Endothelial cell (in vitro differentiated cells): ENCODE results near the gene DHRS1. TPM values are rescaled to one million over a fixed set of nuclear protein-coding genes. Genes with fewer than 3 reads are reported as not detected.

Experiments
- DNase-seq: peaks from one replicate; pipeline ENCODE4 v3.0.0; 2021; ENCODE audit warnings: low spot score
- H3K27ac Mint-ChIP-seq: one replicate; pipeline ENCODE4 v1.8.0; 2021; ENCODE audit warnings: mixed read lengths, inconsistent platforms; ENCODE audit not compliant: unreplicated experiment
- H3K27me3 Mint-ChIP-seq: one replicate; pipeline ENCODE4 v1.8.0; 2021; ENCODE audit warnings: mild to moderate bottlenecking, moderate library complexity, mixed read lengths, inconsistent platforms; ENCODE audit not compliant: unreplicated experiment
- H3K36me3 Mint-ChIP-seq: one replicate; pipeline ENCODE4 v1.8.0; 2021; ENCODE audit warnings: mild to moderate bottlenecking, low read depth, mixed read lengths, inconsistent platforms; ENCODE audit not compliant: unreplicated experiment
- H3K4me1 Mint-ChIP-seq: one replicate; pipeline ENCODE4 v1.8.0; 2021; ENCODE audit warnings: mild to moderate bottlenecking, mixed read lengths, inconsistent platforms; ENCODE audit not compliant: unreplicated experiment
- H3K4me3 Mint-ChIP-seq: one replicate; pipeline ENCODE4 v1.8.0; 2021; ENCODE audit warnings: mild to moderate bottlenecking, mixed read lengths, inconsistent platforms; ENCODE audit not compliant: unreplicated experiment
- H3K9me3 Mint-ChIP-seq: one replicate; pipeline ENCODE4 v1.8.0; 2021; ENCODE audit warnings: mixed read lengths, inconsistent platforms; ENCODE audit not compliant: unreplicated experiment
- CTCF ChIP-seq: fragments of 200-600 bp; sonication (generic); IDR thresholded peaks from one replicate; pipeline ENCODE4 v1.5.0; 2021; ENCODE audit warnings: antibody characterized with exemption; ENCODE audit not compliant: unreplicated experiment
- total RNA-seq: library from RNA; stranded (reverse); fragmentation: NEBNext Ultra II Directional; extraction: Animal tissue kit (Norgen Biotek cat#: 25700); gene quantifications from one replicate; pipeline ENCODE4 v1.2.1, GENCODE V29; 2021; ENCODE audit not compliant: unreplicated experiment

DHRS1 gene
- total RNA-seq, 1 donor from 2014 or later: 17.7 TPM

- Mint-ChIP-seq H3K4me3 (no peak overlapping the region), H3K27ac (no peak overlapping the region), H3K4me1 (peaks cover 1% of the 10 kb centered on the region), H3K36me3 (peaks cover 3% of the 10 kb centered on the region), H3K9me3 (no peaks in the 10 kb centered on the region), H3K27me3 (peaks cover 7% of the 10 kb centered on the region)
- DNase-seq: no peak
- no peak for TF ChIP-seq CTCF
These were observed 37.6 kb downstream of the DHRS1 start for GRCh38 chr14:24261969-24262327.

GRCh38 chr14:24261256-24261968 lies 38.2 kb downstream of the DHRS1 start:
- H3K27me3 Mint-ChIP-seq: peaks cover 8% of the 10 kb centered on the region
- TF ChIP-seq CTCF: no peak
- no peaks in the 10 kb centered on the region for H3K36me3 Mint-ChIP-seq
- no peaks in the 10 kb centered on the region for H3K9me3 Mint-ChIP-seq
- DNase-seq: no peak
- H3K27ac Mint-ChIP-seq: peak overlapping the region; percentile 22
- no peak overlapping the region for H3K4me3 Mint-ChIP-seq
- peaks cover 7% of the 10 kb centered on the region for H3K4me1 Mint-ChIP-seq

GRCh38 chr14:24260780-24261157 lies 38.8 kb downstream of the DHRS1 start:
- no peak overlapping the region for H3K4me3 Mint-ChIP-seq
- no peak for DNase-seq
- no peak for TF ChIP-seq CTCF
- H3K4me1 Mint-ChIP-seq: peaks cover 9% of the 10 kb centered on the region
- peaks cover 8% of the 10 kb centered on the region for H3K27me3 Mint-ChIP-seq
- peak overlapping the region; percentile 22 for H3K27ac Mint-ChIP-seq
- H3K36me3 Mint-ChIP-seq: no peaks in the 10 kb centered on the region
- H3K9me3 Mint-ChIP-seq: no peaks in the 10 kb centered on the region

GRCh38 chr14:24260026-24260779 lies 39.4 kb downstream of the DHRS1 start:
- H3K27me3 Mint-ChIP-seq: peaks cover 8% of the 10 kb centered on the region
- H3K4me1 Mint-ChIP-seq: peaks cover 9% of the 10 kb centered on the region
- TF ChIP-seq CTCF: no peak
- H3K9me3 Mint-ChIP-seq: no peaks in the 10 kb centered on the region
- H3K27ac Mint-ChIP-seq: peak overlapping the region; percentile 30
- no peak overlapping the region for H3K4me3 Mint-ChIP-seq
- DNase-seq: no peak
- no peaks in the 10 kb centered on the region for H3K36me3 Mint-ChIP-seq

- H3K9me3 Mint-ChIP-seq: no peaks in the 10 kb centered on the region
- H3K4me3 Mint-ChIP-seq: no peak overlapping the region
- H3K27me3 Mint-ChIP-seq: peaks cover 8% of the 10 kb centered on the region
- DNase-seq: no peak
- TF ChIP-seq CTCF: no peak
- peaks cover 9% of the 10 kb centered on the region for H3K4me1 Mint-ChIP-seq
- peak overlapping the region; percentile 30 for H3K27ac Mint-ChIP-seq
- H3K36me3 Mint-ChIP-seq: no peaks in the 10 kb centered on the region
These were observed 40.1 kb downstream of the DHRS1 start for GRCh38 chr14:24259282-24260025.
